ENCODE data around the gene ZCCHC10.
"Not testable (repeated sequence)": the region's sequence is repeated elsewhere in the genome, so short reads cannot be mapped to it uniquely, and the experiment has no call there.

Gene ZCCHC10

DNA sequence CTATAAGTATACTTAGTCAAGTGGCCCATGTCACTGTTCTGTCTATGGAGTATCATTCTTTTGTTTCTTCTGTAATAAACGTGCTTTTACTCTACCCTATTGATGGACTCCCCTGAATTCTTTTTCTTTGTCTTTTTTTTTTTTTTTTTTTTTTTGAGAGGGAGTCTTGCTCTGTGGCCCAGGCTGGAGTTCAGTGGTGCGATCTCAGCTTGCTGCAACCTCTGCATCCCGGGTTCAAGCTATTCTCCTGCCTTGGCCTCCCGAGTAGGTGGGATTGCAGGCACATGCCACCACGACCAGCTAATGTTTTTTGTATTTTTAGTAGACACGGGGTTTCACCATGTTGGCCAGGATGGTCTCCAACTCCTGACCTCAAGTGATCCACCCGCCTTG, 53.9 kb downstream of the ZCCHC10 start:
- not testable (repeated sequence) for DNase-seq

- no peak for DNase-seq
Measured at GRCh38 chr5:132971483-132972435, 54.6 kb downstream of the ZCCHC10 start.

DNA sequence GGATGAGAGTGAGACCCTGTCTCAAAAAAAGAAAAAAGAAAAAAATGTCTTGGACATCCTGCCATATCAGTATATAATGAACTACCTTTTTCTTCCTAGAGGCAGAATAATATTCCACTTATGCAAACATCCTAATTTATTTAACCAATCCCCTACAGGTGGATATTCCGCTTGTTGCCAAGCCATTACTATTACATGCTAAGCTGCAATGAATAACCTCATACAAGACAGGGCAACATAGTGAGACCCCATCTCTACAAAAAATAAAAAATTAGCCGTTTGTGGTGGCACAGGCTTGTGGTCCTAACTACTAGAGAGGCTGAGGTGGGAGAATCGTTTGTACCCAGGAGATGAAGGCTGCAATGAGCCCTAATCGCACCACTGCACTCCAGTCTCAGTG, 61.2 kb downstream of the ZCCHC10 start:
- no peak for DNase-seq

DNA sequence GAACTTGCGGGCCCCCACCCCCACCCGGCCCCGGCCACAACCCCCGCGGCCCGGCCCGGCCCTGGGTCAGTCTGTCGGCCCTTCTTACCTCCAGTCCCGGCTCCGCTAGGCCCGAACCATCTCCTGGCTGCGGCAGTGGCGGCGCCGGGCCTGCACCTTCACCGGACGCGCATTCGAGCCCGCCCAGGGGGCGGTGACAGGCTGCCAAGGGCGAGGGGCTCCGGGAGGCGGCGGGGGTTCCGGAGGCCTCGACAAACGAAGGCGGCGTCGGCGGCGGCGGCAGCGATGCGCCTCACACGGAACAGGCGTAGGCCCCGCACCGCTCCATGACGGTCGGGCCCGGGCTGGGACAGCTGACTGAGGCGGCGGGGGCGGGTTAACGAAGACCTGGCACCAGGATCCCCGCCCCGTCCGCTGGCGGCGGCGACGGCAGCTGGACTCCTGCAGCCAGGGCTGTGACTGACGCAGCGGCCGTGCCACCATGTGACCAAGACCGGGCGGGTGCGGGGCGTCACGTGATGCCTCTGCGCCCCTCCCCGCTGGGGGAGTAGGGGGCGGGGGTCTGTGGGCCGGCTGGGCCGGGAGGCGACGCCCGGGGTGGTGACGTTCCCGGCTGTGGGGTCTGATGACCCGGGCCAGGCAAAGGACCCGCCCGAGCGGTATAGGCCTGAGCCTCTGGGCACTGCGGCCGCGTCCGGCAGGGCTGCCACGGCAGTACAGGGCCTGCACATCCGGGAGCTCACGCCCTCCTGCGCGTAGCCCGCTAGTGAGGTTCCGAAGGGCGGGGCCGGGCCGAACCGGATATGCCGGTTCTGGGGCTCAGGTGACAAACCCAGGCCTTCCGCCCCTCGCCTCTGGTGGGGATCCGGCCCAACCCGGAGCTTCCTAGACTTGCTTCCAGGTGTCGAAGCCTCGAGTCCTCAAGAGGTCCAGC, 62.9 kb downstream of the ZCCHC10 start, which contains the start of gene AFF4:
Gene AFF4 (minus strand): TSS at position 464 of the 934 bp plus-strand sequence. CDS start 26,445 bp downstream, outside the sequence.
- DNase-seq, result peak; percentile 98

GRCh38 chr5:132962429-132963021, 63.8 kb downstream of the ZCCHC10 start:
- peak; percentile 59 for DNase-seq

DNA sequence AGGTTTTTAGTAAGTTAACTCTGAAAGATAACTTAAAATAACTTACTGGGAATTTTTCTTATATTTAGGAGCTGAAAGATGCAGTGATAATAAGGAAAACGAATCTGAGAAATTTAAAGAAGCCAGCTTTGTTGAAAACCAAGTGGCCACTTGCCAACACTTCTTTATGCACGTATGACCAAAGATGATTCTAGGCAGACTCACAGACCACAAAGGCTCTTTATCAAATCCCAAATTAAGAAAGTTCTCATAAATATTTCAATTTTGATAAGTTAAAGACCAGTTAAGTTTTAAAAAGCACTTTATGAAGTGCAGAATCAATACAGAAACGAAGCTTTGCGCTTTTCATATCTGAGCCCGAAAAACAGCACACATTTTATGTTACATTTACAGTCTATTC, 64.5 kb downstream of the ZCCHC10 start:
- peak; percentile 32 for DNase-seq

DNA sequence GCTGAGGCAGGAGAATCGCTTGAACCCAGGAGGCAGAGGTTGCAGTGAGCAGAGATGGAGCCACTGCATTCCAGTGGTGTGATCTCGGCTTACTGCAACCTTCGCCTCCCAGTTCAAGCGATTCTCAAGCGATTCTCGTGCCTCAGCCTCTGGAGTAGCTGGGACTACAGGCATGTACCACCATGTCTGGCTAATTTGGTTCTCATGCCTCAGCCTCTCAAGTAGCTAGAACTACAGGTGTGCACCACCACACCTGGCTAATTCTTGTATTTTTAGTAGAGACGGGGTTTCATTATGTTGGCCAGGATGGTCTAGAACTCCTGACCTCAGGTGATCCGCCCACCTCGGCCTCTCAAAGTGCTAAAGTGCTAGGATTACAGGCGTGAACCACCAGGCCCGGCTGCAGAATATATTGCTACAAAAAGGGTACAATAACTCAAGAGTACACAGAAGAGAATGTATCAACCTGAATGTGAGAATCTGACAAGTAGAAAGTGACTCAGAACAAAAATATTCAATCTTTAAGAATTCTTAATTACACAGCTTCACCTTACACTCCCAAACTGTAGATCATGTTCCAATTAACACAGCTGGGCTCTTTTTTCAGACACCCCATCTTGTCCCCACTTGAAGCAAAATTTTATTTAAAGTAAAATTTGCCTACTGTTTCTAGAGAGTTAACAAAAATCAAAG, 65.1 kb downstream of the ZCCHC10 start:
- not testable (repeated sequence) for DNase-seq

DNA sequence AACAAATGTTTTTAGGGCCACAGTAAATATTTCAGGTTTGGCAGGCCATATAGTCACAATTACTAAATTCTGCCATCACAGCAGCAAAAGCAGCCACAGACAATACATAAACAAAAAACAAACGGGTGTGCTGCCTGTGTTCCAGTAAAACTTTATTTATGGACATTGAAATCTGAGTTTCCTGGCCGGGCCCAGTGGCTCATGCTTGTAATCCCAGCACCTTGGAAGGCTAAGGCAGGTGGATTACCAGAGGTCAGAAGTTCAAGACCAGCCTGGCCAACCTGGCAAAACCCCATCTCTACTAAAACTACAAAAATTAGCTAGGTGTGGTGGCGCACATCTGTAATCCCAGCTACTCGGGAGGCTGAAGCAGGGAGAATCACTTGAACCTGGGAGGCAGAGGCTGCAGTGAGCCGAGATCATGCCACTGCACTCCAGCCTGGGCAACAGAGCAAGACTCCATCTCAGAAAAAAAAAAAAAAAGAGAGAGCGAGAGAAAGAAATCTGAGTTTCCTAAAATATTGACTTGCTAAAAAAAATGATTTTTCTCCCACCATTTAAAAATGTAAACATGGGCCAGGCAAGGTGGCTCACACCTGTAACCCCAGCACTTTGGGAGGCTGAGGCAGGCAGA, 70.1 kb downstream of the ZCCHC10 start:
- not testable (repeated sequence) for DNase-seq

DNA sequence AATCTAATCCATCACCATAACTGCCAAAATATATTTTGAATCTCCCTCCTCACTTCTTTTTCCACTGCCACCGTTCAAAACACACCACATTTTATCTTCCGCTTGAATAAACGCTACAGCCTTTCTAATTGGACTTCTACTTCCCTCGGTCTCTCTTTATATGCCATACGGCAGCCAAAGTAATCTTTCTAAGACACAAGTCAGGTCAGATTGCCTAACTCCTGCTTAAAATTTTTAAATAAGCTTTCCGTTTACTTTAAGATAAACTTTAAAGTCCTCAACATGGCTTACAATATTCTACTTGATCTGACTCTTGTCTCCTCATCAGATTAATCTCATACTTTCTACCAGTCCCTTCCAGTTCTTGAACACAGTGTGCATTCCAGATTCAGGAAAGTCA, 72.6 kb downstream of the ZCCHC10 start:
- no peak for DNase-seq

DNA sequence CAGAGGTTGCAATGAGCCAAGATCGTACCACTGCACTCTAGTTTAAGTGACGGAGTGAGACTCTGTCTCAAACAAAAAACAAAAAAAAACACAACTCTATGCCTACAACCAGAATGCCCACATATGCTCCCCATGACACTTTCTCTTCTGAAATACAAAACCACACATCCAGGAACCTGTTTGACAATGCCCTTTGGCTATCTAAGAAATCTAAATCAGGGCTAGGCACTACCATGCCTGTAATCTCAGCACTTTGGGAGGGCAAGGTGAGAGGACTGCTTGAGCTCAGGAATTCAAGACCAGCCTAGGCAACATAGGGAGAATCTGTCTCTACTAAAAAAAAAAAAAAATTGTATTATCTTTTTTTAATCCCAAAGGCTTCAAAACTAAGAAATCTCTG, 73.5 kb downstream of the ZCCHC10 start:
- no peak for DNase-seq

DNA sequence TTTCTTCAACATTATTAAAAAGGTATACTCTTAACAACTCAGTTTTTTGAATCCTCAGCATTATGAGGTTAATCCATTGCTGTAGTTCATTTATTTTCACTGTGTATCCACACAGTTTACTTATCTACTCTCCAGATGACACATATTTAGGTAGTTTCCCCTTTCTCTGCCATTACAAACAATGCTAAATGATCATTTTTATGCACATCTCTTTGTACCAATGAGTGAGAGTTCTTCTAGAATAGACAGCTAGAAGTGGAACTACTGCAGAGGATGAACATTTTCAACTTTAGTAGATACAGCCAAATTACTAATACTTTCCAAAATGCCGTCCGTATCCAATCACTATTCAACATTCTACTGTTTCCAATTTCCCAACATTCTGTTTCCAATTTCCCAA, 74.5 kb downstream of the ZCCHC10 start:
- no peak for DNase-seq

DNA sequence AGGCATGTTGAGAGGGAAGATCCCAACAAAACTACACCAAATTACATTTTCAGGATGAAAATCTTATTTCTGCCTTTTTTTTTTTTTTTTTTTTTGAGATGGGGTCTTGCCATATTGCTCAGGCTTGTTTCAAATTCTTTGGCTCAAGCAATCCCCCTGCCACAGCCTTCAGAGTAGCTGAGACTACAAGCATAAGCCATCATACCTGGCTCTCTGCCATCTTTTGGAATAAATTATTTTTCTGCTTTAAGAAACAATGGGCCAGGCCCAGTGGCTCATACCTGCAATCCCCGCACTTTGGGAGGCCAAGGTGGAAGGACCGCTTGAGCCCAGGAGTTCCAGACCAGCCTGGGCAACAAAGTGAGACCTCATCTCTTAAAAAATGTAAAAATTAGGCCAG, 77.2 kb downstream of the ZCCHC10 start:
- no peak for DNase-seq

DNA sequence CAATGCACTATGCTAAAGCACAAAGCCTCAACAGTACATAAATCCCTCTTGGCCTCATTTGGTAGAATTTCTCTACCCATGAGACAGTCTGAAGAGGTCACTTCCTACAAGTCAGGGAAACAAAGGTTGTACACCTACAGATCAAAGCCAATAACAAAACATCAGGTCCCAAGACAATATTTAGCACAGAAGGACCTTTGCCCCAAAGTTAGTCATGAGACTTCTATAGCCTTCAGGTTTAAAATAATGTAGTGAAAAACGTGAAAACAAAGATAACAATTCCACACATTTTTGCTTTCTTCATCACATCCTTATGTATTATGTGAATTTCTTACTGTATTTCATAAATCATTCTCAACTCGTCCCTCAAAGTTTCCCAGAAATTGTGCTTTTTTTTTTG, 78.7 kb downstream of the ZCCHC10 start:
- no peak for DNase-seq

Measured in suppressor macrophage treated with lipopolysaccharide for 4 hours (primary cell).